ENCODE data around the gene SH2D4B.

DNA sequence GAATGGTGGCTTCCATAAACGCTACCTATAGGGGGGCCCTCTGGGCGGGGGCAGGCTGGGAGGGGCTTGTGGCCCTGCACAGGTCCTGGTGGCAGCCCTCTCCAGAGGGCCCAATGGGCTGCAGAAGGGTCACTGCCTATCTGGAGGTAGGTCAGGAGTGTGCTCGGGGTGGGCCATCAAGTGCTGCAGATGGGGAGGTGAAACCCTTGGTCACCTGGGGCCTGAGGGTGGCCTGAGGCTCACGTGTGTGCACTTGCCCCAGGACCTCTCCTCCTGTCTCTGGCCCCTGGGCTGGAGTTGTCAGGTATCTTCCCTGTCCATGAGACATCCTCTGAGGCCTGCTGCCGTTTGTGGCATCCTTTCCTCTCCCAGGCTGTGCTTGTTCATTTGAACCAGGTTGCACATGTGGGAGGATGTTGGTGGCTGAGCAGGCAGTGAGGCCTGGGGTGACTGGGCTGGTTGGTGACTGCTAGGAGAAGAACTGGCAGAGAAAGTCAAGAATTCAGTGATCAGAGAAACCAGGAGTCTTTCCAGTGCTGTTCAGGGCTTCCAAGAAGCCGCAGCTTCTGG, 21.1 kb upstream of the SH2D4B start:
- TF ChIP-seq CTCF (IDR thresholded peaks at IDR 0.05; ENCODE audit: poor library complexity) (no peak), EZH2 (IDR thresholded peaks at IDR 0.05; ENCODE audit: borderline replicate concordance) (no peak), EZH2phosphoT487 (IDR thresholded peaks at IDR 0.05; ENCODE audit: low read depth, severe bottlenecking, unreplicated experiment) (no peak)

Measured in hepatocyte (in vitro differentiated cells).